Retinal pigment epithelial cell (primary cell): ENCODE data around the gene TFPI.

Source experiments
- DNase-seq: peaks from one replicate; pipeline ENCODE4 v3.0.0-alpha.2; 2010; ENCODE audit warnings: low read depth
- H3K4me3 ChIP-seq: 2 replicates; pipeline ENCODE4 v1.5.1; 2011; ENCODE audit warnings: mild to moderate bottlenecking, low read length, control low read depth, moderate library complexity
- TF ChIP-seq, protein P1 (sequence below): conservative IDR thresholded peaks from 2 replicates; pipeline ENCODE4 v1.5.1; 2011; ENCODE audit warnings: low read depth, low read length, control low read depth, inconsistent platforms

The TFPI gene

DNA sequence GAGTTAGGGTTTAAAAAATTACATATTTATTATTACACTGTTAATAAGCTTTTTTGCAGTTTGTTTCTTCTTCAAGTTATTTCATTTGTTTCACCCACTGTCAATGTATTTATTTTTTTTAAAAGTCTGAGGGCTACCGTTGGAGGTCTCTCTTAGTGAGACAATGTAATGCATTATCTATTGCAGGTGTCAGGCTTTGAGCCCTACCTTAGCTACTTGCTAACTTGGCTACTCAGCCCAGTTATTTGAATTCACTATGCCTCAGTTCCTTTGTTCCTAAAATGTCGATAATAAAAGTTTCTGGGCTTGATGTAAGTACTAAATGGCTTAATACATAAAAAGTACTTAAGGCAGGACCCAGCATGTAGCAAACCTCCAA lies 458 bp upstream of the TFPI start:
- DNase-seq = no peak
- TF ChIP-seq, protein P1, sequence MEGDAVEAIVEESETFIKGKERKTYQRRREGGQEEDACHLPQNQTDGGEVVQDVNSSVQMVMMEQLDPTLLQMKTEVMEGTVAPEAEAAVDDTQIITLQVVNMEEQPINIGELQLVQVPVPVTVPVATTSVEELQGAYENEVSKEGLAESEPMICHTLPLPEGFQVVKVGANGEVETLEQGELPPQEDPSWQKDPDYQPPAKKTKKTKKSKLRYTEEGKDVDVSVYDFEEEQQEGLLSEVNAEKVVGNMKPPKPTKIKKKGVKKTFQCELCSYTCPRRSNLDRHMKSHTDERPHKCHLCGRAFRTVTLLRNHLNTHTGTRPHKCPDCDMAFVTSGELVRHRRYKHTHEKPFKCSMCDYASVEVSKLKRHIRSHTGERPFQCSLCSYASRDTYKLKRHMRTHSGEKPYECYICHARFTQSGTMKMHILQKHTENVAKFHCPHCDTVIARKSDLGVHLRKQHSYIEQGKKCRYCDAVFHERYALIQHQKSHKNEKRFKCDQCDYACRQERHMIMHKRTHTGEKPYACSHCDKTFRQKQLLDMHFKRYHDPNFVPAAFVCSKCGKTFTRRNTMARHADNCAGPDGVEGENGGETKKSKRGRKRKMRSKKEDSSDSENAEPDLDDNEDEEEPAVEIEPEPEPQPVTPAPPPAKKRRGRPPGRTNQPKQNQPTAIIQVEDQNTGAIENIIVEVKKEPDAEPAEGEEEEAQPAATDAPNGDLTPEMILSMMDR = no peak
- no peak overlapping the region for H3K4me3 ChIP-seq

DNA sequence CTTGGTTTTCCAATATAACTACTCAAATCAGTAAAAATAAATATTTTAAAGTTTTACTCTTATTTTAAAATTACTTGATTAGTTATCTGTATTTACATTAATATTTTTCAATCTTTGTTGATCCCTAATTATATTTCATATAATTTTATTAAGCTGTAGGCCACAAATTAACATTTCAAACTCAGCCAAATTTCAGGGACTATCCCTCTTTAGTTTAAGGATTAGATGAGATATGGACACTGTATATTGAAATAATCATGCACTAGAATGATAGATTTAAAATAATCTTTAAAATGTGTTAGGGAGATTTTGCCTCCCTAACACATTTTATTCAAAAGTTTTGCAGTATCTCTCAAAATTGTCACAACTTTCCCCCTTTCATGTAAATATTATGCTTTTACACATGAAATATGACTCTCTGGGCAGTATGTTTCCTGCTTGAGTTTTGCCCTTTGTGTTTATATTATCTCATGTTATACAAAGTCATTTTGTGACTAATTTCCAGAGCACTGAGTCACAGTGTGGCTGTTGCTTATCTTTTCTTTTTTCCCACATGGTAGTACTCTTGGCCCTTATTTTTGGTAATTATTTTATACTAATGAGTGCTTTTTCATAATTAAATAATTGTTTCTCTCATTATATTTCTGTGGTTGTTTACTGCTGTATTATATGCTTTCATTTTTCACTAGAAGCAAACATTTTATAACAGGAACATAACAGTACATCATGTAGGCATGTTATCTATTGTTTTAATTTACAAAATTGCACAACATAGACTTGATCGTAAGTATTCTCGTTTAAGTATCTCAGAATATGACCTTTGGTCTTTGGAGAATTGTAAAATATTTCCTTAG lies 1.2 kb downstream of the TFPI start:
- H3K4me3 ChIP-seq = peak overlapping the region; percentile 61
- no peak for DNase-seq
- TF ChIP-seq, protein P1 = no peak

DNA sequence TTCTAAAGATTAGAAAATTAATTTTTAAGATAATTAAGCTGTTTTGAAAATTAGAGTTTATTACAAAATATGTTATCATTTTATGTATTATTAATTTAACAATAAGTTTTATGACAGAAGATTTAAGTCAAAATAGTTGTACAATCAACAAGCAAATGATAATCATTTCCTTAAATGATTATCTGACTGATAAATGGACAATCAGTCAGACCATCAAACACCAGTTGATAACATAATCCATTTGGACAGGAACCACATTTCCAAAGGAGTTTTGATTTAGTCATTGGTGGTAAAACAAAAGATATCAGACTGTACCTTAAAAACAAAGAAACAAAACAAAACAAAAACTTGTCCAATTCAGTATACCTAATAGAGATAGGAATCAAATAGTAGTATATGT lies 1.9 kb downstream of the TFPI start:
- peak overlapping the region; percentile 17 for H3K4me3 ChIP-seq
- DNase-seq = no peak

DNA sequence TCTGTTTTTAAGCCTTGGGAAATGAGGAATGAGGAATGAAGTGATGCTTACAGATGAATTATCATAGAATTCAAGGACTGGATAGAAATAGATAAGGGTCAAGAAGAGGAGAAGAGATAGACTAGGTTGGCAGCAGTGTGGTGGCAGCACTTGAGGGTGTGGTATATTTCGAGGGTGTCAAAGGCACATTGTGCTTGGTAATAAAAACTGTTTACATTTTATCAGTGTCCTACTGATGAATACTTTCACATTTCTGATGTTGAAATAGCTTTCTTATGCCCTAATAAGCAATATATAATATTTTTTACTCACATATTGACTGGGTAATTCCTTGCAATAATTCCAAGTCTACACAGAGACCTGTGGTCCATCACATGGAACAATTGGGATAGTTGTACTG lies 3.4 kb downstream of the TFPI start:
- H3K4me3 ChIP-seq = no peak overlapping the region

More for the DNA sequence above, 1.9 kb downstream of the TFPI start:
- TF ChIP-seq, protein P1 = no peak

DNA sequence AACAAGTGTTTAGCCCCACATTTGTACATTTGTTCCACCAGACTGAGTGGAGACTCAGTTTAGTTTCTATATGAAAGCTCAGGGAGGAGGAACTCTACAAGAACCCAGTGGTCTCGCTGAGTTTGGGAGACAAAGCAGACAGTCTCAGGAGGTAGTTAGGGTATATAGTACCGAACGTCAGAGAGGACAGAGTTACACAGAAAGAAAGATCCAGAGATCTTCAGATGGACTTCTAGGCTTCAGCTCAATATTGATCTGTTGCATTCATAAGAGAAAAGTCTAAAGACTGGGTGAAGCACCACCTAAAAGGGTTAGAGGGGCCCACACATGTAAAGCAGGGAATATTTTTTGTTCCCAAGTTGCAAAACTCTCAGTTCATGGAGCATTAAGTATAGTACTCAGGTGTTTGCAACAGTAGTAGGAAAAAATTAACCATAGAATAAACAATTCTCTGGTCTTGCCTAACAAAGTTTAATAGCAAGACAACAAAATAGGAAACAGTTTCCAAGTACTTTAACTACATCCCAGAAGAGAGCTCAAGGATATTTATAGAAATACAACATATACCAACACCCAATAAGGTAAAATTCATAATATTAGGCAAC lies 4.2 kb downstream of the TFPI start:
- DNase-seq = no peak
- H3K4me3 ChIP-seq = no peak overlapping the region
- TF ChIP-seq, protein P1 = no peak

More for the DNA sequence above, 3.4 kb downstream of the TFPI start:
- DNase-seq = no peak
- TF ChIP-seq, protein P1 = no peak

DNA sequence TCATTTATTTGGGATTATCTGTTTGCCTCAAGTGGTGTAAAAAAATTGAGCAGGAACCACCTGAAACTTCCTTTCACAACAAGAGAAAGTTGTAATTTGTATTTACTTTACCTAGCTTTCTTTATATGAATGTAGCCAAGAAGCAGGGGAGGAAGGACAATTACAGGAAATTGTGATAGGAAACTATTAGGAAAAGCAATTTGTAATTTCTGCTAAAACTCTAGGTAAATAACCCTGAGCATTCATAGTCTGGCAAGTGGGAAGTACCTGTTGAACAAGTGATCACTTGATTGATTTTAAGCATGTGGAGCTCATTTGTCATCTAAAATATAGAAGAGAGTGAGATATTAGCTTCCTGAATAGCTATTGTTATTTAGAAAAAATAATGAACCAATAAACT lies 5.0 kb downstream of the TFPI start:
- H3K4me3 ChIP-seq = no peak overlapping the region
- TF ChIP-seq, protein P1 = no peak
- no peak for DNase-seq

DNA sequence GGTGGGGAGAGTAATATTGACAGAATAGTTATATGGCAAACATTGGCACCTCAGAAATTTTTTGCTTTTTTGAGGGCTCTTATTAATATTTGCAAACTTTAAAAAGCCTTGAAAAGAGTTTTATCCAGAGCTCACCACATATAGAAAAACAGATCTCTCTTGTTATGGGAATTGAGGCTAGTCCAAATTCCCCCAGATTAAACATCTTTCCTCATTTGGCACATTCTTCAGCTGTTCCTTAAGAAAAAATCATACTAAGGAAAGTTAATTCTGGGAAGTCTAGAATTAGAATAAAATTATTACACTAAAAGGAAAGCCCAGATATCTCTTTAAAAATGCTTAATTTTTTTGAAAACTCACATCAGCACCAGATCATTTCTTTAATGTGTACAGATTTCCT lies 5.6 kb downstream of the TFPI start:
- no peak overlapping the region for H3K4me3 ChIP-seq
- TF ChIP-seq, protein P1 = no peak
- no peak for DNase-seq
